Calu3 (cell line): ENCODE data around the gene PYGM. TPM values are rescaled to one million over a fixed set of nuclear protein-coding genes. Genes with fewer than 3 reads are reported as not detected.
A peak's percentile ranks its signal among the peaks of the same experiment; 100 is the strongest.

Experiments used
- BruUV-seq: library from RNA; stranded (reverse); fragments of 400-500 nt; replicated peaks from 2 replicates; lab custom pipeline; 2021; lab: Mats Ljungman, UMichigan
- CTCF ChIA-PET: fragments of 300-600 bp; sonication (Branson Sonifier 250); formaldehyde crosslinking; loops from one replicate; lab custom pipeline; 2022; ENCODE audit warnings: antibody characterized with exemption; lab: Charles Lee
- DNase-seq: peaks from one replicate; pipeline ENCODE4 v3.0.0; 2022
- H3K27ac Mint-ChIP-seq: one replicate; pipeline ENCODE4 v1.8.0; 2022; ENCODE audit warnings: mixed read lengths; ENCODE audit not compliant: unreplicated experiment
- H3K27me3 Mint-ChIP-seq: one replicate; pipeline ENCODE4 v1.8.0; 2022; ENCODE audit warnings: mixed read lengths; ENCODE audit not compliant: unreplicated experiment
- H3K36me3 Mint-ChIP-seq: one replicate; pipeline ENCODE4 v1.8.0; 2022; ENCODE audit warnings: mild to moderate bottlenecking, moderate library complexity, mixed read lengths; ENCODE audit not compliant: insufficient read depth, unreplicated experiment
- H3K4me1 Mint-ChIP-seq: one replicate; pipeline ENCODE4 v1.8.0; 2022; ENCODE audit warnings: mild to moderate bottlenecking, low read depth, mixed read lengths; ENCODE audit not compliant: unreplicated experiment
- H3K4me3 Mint-ChIP-seq: one replicate; pipeline ENCODE4 v1.8.0; 2022; ENCODE audit warnings: mild to moderate bottlenecking, low read depth, moderate library complexity, mixed read lengths; ENCODE audit not compliant: unreplicated experiment
- H3K9me3 Mint-ChIP-seq: one replicate; pipeline ENCODE4 v1.8.0; 2022; ENCODE audit warnings: low read depth, mixed read lengths; ENCODE audit not compliant: unreplicated experiment
- CTCF ChIP-seq: fragments of 200-600 bp; IDR thresholded peaks from one replicate; pipeline ENCODE4 v1.8.0; 2022; ENCODE audit warnings: antibody characterized with exemption; ENCODE audit not compliant: unreplicated experiment
- intact Hi-C: fragments of 100-400 bp; cut with micrococcal nuclease; formaldehyde crosslinking; loops from one replicate; pipeline ENCODE4 v1.10.0; 2022; ENCODE audit not compliant: unreplicated experiment
- total RNA-seq: library from RNA; stranded (reverse); gene quantifications from 2 replicates; pipeline ENCODE4 v1.2.3, GENCODE V29; 2022

The PYGM gene
- total RNA-seq, 1 experiment from 2014 or later, result 1.4 TPM

GRCh38 chr11:64776875-64777274 is 17.1 kb upstream of the PYGM start:
- no peaks in the 10 kb centered on the region for H3K27me3 Mint-ChIP-seq

GRCh38 chr11:64776425-64776824 is 16.7 kb upstream of the PYGM start:
- H3K4me1 Mint-ChIP-seq, result peaks cover 40% of the 10 kb centered on the region
- intact Hi-C loops, result no loop called here
- peak overlapping the region; percentile 90 for H3K4me3 Mint-ChIP-seq
- CTCF ChIA-PET, result no interaction called here
- H3K27me3 Mint-ChIP-seq, result no peaks in the 10 kb centered on the region
- no peak for TF ChIP-seq CTCF
- H3K36me3 Mint-ChIP-seq, result peaks cover 85% of the 10 kb centered on the region
- peak overlapping the region; percentile 92 for H3K27ac Mint-ChIP-seq
- DNase-seq, result no peak
- no peaks in the 10 kb centered on the region for H3K9me3 Mint-ChIP-seq
- BruUV-seq, result no TSS peak

More at GRCh38 chr11:64776875-64777274, 17.1 kb upstream of the PYGM start:
- peak overlapping the region; percentile 90 for H3K4me3 Mint-ChIP-seq
- H3K36me3 Mint-ChIP-seq, result peaks cover 81% of the 10 kb centered on the region
- intact Hi-C loops, result no loop called here
- TF ChIP-seq CTCF, result no peak
- H3K27ac Mint-ChIP-seq, result peak overlapping the region; percentile 92
- no peak for DNase-seq
- H3K4me1 Mint-ChIP-seq, result peaks cover 40% of the 10 kb centered on the region
- H3K9me3 Mint-ChIP-seq, result no peaks in the 10 kb centered on the region
- BruUV-seq, result TSS peak; percentile 27
- CTCF ChIA-PET, result no interaction called here

- no peak for TF ChIP-seq CTCF
- Mint-ChIP-seq H3K9me3 (no peaks in the 10 kb centered on the region), H3K36me3 (peaks cover 97% of the 10 kb centered on the region), H3K27ac (no peak overlapping the region), H3K27me3 (no peaks in the 10 kb centered on the region), H3K4me1 (peaks cover 40% of the 10 kb centered on the region), H3K4me3 (no peak overlapping the region)
- DNase-seq, result no peak
- CTCF ChIA-PET, result interaction anchor here (0.5 kb wide), 1 partner anchor 1071 kb away, joined by 4 read pairs; no protein-coding TSS in a partner anchor
- intact Hi-C loops, result no loop called here
- BruUV-seq, result no TSS peak
Observed at GRCh38 chr11:64774144-64774543, 14.4 kb upstream of the PYGM start.

GRCh38 chr11:64772303-64773018 is 12.7 kb upstream of the PYGM start:
- H3K4me3 Mint-ChIP-seq, result no peak overlapping the region
- no peak for TF ChIP-seq CTCF
- H3K4me1 Mint-ChIP-seq, result peaks cover 40% of the 10 kb centered on the region
- no peak for DNase-seq
- no peaks in the 10 kb centered on the region for H3K27me3 Mint-ChIP-seq
- H3K36me3 Mint-ChIP-seq, result peaks cover 98% of the 10 kb centered on the region
- intact Hi-C loops, result no loop called here
- H3K9me3 Mint-ChIP-seq, result no peaks in the 10 kb centered on the region
- CTCF ChIA-PET, result interaction anchor here (0.7 kb wide), 1 partner anchor 76 kb away, joined by 3 read pairs; no protein-coding TSS in a partner anchor
- H3K27ac Mint-ChIP-seq, result no peak overlapping the region
- BruUV-seq, result no TSS peak
